Hepatocyte (in vitro differentiated cells): ENCODE measurements around the gene TMC2.

Experiments used
- CTCF ChIP-seq: fragments of 200-600 bp; sonication (generic); IDR thresholded peaks from 2 replicates; pipeline ENCODE4 v1.5.1; 2016; ENCODE audit warnings: antibody characterized with exemption, mild to moderate bottlenecking; ENCODE audit not compliant: poor library complexity
- EZH2 ChIP-seq: fragments of 200-600 bp; sonication (generic); IDR thresholded peaks from 2 replicates; pipeline ENCODE4 v1.6.1; 2016; ENCODE audit warnings: antibody characterized with exemption, mild to moderate bottlenecking, borderline replicate concordance

GRCh38 chr20:2658414-2659354, 122.3 kb downstream of the TMC2 start:
- TF ChIP-seq EZH2 (no peak), CTCF (no peak)
